ENCODE results near the gene PPP1R13L.

- no peak for TF ChIP-seq CTCF (IDR thresholded peaks at IDR 0.05)
- no peak for TF ChIP-seq EP300 (IDR thresholded peaks at IDR 0.05)
- no peak for TF ChIP-seq POLR2AphosphoS5 (IDR thresholded peaks at IDR 0.05)
These were observed 43.3 kb downstream of the PPP1R13L start for GRCh38 chr19:45361608-45362007.

Data from suprapubic skin (tissue), 4 donors.